Hepatocyte (in vitro differentiated cells): Measurements from ENCODE around the gene BORCS6. TPM values are rescaled to one million over a fixed set of nuclear protein-coding genes. Genes with fewer than 3 reads are reported as not detected.

ENCODE experiments used
- DNase-seq: peaks from one replicate; pipeline ENCODE4 v3.0.0-alpha.2; 2016; ENCODE audit warnings: low spot score
- H2AFZ ChIP-seq: fragments of 200-600 bp; sonication (generic); 2 replicates; pipeline ENCODE4 v1.6.0; 2016; ENCODE audit warnings: antibody characterized with exemption, mild to moderate bottlenecking
- H3K27ac ChIP-seq: fragments of 200-600 bp; sonication (generic); 2 replicates; pipeline ENCODE4 v1.5.1; 2016; ENCODE audit warnings: mild to moderate bottlenecking
- H3K27me3 ChIP-seq: fragments of 200-600 bp; sonication (generic); 2 replicates; pipeline ENCODE4 v1.6.1; 2016
- H3K36me3 ChIP-seq: fragments of 200-600 bp; sonication (generic); replicated peaks from 2 replicates; pipeline ENCODE4 v1.5.1; 2016; ENCODE audit warnings: low read depth; ENCODE audit not compliant: insufficient read depth
- H3K4me1 ChIP-seq: fragments of 200-600 bp; sonication (generic); 2 replicates; pipeline ENCODE4 v1.5.1; 2016; ENCODE audit warnings: mild to moderate bottlenecking, moderate library complexity; ENCODE audit not compliant: insufficient read depth
- H3K4me2 ChIP-seq: fragments of 200-600 bp; sonication (generic); 2 replicates; pipeline ENCODE4 v1.6.0; 2016
- H3K4me3 ChIP-seq: fragments of 200-600 bp; sonication (generic); 2 replicates; pipeline ENCODE4 v1.5.1; 2016; ENCODE audit warnings: mild to moderate bottlenecking
- H3K79me2 ChIP-seq: fragments of 200-600 bp; sonication (generic); 2 replicates; pipeline ENCODE4 v1.6.0; 2017; ENCODE audit warnings: mild to moderate bottlenecking
- H3K9me2 ChIP-seq: fragments of 200-600 bp; sonication (generic); replicated peaks from 2 replicates; pipeline ENCODE4 v1.6.0; 2017; ENCODE audit warnings: mild to moderate bottlenecking; ENCODE audit not compliant: insufficient read depth
- H3K9me3 ChIP-seq: fragments of 200-600 bp; sonication (generic); 2 replicates; pipeline ENCODE4 v1.5.1; 2016; ENCODE audit warnings: low read depth, mild to moderate bottlenecking
- H4K20me1 ChIP-seq: fragments of 200-600 bp; sonication (generic); 2 replicates; pipeline ENCODE4 v1.6.0; 2016; ENCODE audit warnings: mild to moderate bottlenecking; ENCODE audit not compliant: insufficient read depth, poor library complexity, severe bottlenecking
- EZH2 ChIP-seq: fragments of 200-600 bp; sonication (generic); IDR thresholded peaks from 2 replicates; pipeline ENCODE4 v1.6.1; 2016; ENCODE audit warnings: antibody characterized with exemption, mild to moderate bottlenecking, borderline replicate concordance
- EZH2phosphoT487 ChIP-seq: fragments of 200-600 bp; sonication (generic); IDR thresholded peaks from one replicate; pipeline ENCODE4 v1.6.1; 2018; ENCODE audit warnings: antibody characterized with exemption, mild to moderate bottlenecking, low read depth, moderate library complexity; ENCODE audit not compliant: unreplicated experiment, severe bottlenecking
- WGBS: methylation state at CpG from one replicate; pipeline ENCODE4 v1.1.6; 2016; ENCODE audit warnings: low lambda C conversion rate; ENCODE audit errors: missing lambda C conversion rate; 5-methylcytosine and 5-hydroxymethylcytosine counted together
- polyA plus RNA-seq: library from polyadenylated mRNA; unstranded; fragments of >200 nt; fragmentation: Nextera tagmentation; extraction: Ambion mirVana; gene quantifications from 2 replicates; pipeline ENCODE4 v1.2.1, GENCODE V29; 2016
- total RNA-seq: library from RNA; depleted of rRNA; stranded (reverse); fragments of >200 nt; gene quantifications from 2 replicates; pipeline ENCODE4 v1.2.3, GENCODE V29; 2014
- TF ChIP-seq, protein P1 (sequence below): fragments of 200-600 bp; sonication (generic); IDR thresholded peaks from 2 replicates; pipeline ENCODE4 v1.5.1; 2016; ENCODE audit warnings: antibody characterized with exemption, mild to moderate bottlenecking; ENCODE audit not compliant: poor library complexity

The BORCS6 gene
- total and polyA plus RNA-seq, 2 experiments from 2014 or later: 9.4 to 10.2 TPM

DNA sequence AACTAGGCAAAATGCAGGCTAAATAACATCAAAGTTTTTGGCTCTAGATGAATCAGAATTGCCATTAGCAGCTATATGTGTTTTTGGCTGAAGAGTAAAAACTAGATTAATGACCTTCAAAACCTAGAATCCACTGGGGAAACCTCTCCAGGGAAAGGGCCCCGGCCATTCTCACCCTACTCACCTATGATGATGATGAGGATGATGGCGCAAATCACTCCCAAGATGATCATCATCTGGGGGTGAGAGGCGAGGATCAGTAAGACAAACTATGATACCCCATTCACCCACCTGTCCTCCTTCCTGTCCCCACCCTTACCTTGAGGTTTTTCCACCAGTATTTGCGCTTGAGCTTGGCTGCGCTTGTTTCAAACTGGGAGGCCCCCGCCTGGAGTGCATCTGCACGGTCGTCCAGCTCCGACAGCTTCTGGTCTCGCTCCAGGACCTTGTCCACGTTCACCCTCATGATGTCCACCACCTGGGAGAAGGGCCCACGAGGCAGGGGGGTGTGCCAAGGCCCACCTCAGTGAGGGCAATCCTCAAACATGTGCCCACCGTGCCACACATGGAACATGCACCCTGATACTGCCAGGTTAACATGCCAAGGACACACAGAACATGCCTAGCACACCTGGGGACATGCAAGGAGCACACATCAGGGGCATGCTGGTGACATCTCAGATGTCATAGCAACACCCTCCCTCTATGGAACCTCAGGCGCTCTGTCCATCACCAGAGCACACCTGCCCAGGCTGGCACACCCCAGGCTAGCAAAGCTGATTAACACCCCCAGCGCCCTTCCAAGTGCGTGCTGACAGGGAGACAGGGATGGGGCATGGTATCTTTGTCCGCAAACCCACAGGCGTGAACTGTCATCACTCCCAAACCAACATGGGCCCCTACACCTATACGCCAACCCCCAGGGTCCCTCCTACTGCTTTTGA is 28.4 kb downstream of the BORCS6 start:
- H3K4me2 ChIP-seq: peak overlapping the region; percentile 99
- peaks cover 28% of the 10 kb centered on the region for H3K4me1 ChIP-seq
- H2AFZ ChIP-seq: no peak overlapping the region
- H3K79me2 ChIP-seq: peaks cover 27% of the 10 kb centered on the region
- H3K9me2 ChIP-seq: no peaks in the 10 kb centered on the region
- no peaks in the 10 kb centered on the region for H3K9me3 ChIP-seq
- H3K27me3 ChIP-seq: no peaks in the 10 kb centered on the region
- no peak for DNase-seq
- H4K20me1 ChIP-seq: peaks cover 5% of the 10 kb centered on the region
- H3K36me3 ChIP-seq: no peaks in the 10 kb centered on the region
- TF ChIP-seq, protein P1, sequence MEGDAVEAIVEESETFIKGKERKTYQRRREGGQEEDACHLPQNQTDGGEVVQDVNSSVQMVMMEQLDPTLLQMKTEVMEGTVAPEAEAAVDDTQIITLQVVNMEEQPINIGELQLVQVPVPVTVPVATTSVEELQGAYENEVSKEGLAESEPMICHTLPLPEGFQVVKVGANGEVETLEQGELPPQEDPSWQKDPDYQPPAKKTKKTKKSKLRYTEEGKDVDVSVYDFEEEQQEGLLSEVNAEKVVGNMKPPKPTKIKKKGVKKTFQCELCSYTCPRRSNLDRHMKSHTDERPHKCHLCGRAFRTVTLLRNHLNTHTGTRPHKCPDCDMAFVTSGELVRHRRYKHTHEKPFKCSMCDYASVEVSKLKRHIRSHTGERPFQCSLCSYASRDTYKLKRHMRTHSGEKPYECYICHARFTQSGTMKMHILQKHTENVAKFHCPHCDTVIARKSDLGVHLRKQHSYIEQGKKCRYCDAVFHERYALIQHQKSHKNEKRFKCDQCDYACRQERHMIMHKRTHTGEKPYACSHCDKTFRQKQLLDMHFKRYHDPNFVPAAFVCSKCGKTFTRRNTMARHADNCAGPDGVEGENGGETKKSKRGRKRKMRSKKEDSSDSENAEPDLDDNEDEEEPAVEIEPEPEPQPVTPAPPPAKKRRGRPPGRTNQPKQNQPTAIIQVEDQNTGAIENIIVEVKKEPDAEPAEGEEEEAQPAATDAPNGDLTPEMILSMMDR: no peak
- no peak for TF ChIP-seq EZH2
- no peak for TF ChIP-seq EZH2phosphoT487
- 80% methylated on average over 19 of the region's 19 CpGs for WGBS
- peak overlapping the region; percentile 100 for H3K4me3 ChIP-seq
- peak overlapping the region; percentile 100 for H3K27ac ChIP-seq

DNA sequence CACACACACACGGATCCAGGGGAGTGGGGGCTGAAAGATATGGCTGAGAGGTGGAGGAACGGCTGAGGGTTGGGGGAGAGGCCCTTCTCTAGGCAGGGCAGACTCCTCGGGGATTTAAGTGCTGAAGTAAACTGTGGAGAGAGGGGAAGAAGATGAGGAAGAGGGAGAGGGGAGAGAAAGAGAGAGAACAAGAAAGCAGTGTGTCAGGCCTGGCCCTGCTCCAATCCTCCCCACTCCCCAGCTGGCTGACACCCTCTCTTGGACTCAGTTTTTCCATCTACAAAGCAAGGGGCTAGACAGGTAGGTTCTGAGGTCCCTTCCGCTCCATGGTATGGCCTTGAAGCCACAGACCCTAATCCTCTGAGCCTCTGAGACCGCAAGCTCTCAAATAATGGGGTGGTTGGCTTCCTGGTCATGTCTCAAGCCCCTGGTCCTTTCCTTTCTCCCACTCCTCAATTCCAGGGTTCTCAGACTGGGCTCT is 29.2 kb downstream of the BORCS6 start:
- H3K9me2 ChIP-seq: no peaks in the 10 kb centered on the region
- DNase-seq: no peak
- peaks cover 29% of the 10 kb centered on the region for H3K79me2 ChIP-seq
- no peaks in the 10 kb centered on the region for H3K36me3 ChIP-seq
- H3K4me2 ChIP-seq: peak overlapping the region; percentile 99
- H2AFZ ChIP-seq: no peak overlapping the region
- peak overlapping the region; percentile 100 for H3K27ac ChIP-seq
- peaks cover 5% of the 10 kb centered on the region for H4K20me1 ChIP-seq
- H3K27me3 ChIP-seq: no peaks in the 10 kb centered on the region
- TF ChIP-seq EZH2phosphoT487 (no peak), EZH2 (no peak)
- TF ChIP-seq, protein P1: no peak
- no peak overlapping the region for H3K4me3 ChIP-seq
- H3K4me1 ChIP-seq: peaks cover 28% of the 10 kb centered on the region
- WGBS: 88% methylated on average over 5 of the region's 5 CpGs
- H3K9me3 ChIP-seq: no peaks in the 10 kb centered on the region

DNA sequence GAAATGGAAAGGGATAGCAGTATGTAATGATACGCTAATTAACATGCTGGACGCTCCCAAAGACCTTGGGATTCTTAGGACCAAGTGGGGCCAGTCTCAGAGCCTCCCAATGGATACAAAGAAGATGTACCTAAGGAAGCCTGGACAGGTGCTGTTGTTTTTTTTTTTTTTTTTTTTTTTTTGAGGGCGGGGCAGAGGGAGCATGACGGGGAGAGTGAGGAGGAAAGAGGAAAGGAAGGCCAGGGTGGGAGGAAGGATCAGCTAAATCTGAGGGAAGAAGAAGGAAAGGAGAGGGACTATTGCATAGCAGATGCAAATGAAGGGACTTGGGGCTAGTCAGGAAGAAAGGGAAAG is 29.8 kb downstream of the BORCS6 start:
- no peaks in the 10 kb centered on the region for H3K27me3 ChIP-seq
- no peak overlapping the region for H3K4me3 ChIP-seq
- peaks cover 30% of the 10 kb centered on the region for H3K4me1 ChIP-seq
- 88% methylated on average over 4 of the region's 4 CpGs for WGBS
- no peaks in the 10 kb centered on the region for H3K36me3 ChIP-seq
- no peak for DNase-seq
- peaks cover 5% of the 10 kb centered on the region for H4K20me1 ChIP-seq
- H3K27ac ChIP-seq: no peak overlapping the region
- TF ChIP-seq EZH2phosphoT487: no peak
- no peak for TF ChIP-seq EZH2
- TF ChIP-seq, protein P1: no peak
- no peaks in the 10 kb centered on the region for H3K9me2 ChIP-seq
- H3K9me3 ChIP-seq: no peaks in the 10 kb centered on the region
- H2AFZ ChIP-seq: no peak overlapping the region
- H3K4me2 ChIP-seq: peak overlapping the region; percentile 99
- peaks cover 35% of the 10 kb centered on the region for H3K79me2 ChIP-seq
